Brain microvascular endothelial cell (primary cell): Measurements from ENCODE around the gene CNTNAP2.

ENCODE experiments used
- DNase-seq: peaks from one replicate; pipeline ENCODE4 v3.0.0-alpha.2; 2020
- H3K27ac ChIP-seq: fragments of 250-450 bp; sonication (Bioruptor Pico); 2 replicates; pipeline ENCODE4 v1.5.1; 2020; ENCODE audit warnings: mild to moderate bottlenecking, moderate library complexity
- H3K27me3 ChIP-seq: fragments of 250-450 bp; sonication (Bioruptor Pico); replicated peaks from 2 replicates; pipeline ENCODE4 v1.5.1; 2020; ENCODE audit warnings: mild to moderate bottlenecking
- H3K36me3 ChIP-seq: fragments of 250-450 bp; sonication (Bioruptor Pico); replicated peaks from 2 replicates; pipeline ENCODE4 v1.5.1; 2020; ENCODE audit warnings: mild to moderate bottlenecking
- H3K4me3 ChIP-seq: 2 replicates; pipeline ENCODE4 v1.5.1; 2011; ENCODE audit warnings: low read depth, mild to moderate bottlenecking, control low read depth, low read length, moderate library complexity
- CTCF ChIP-seq: IDR thresholded peaks from 2 replicates; pipeline ENCODE4 v1.5.1; 2011; ENCODE audit warnings: low read depth, mild to moderate bottlenecking, moderate library complexity, low read length, control low read depth, inconsistent platforms; ENCODE audit errors: missing control alignments
- in situ Hi-C: cut with HindIII; loops from 2 replicates; pipeline ENCODE4 v1.10.0; 2017; ENCODE audit warnings: low sequenced_read_pairs, low pct_ligation_motif_present

CNTNAP2 gene

DNA sequence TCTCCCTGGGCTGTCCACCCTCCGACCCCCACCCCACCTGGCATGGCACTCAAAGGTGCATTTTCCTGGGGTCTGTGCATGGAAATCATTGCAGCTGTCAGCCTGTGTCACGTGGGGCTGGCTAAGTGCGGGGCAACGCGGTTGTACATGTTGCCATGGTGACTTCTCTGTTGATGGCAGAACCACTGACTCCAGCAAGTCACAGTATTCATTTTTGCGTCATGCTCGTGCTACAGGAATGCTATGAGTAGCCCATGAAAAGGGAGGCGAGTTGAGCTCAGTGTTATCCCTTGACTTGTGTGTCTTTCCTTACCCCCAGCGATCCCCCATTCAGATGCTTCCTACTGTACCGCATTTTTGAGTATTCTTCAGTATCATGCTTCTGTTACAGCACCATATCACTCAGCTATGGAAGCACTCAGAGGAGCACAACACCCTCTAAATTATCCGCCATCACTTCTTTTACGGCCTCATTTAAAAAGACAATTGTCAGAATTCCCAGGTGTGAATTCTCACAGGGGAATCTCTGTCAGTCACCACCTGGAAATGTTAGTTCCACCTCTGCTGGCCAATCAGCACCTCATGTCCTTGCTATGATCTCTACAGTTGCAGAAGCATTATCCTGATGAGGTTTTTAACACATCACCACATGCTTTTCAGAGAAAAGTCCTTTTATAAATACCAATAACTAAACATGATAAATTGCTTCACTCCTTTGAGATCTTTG, 2279.6 kb downstream of the CNTNAP2 start:
- in situ Hi-C loops, result no loop called here
- no peak for DNase-seq

GRCh38 chr7:148397056-148397455, 2280.5 kb downstream of the CNTNAP2 start:
- no peak for TF ChIP-seq CTCF
- Histone ChIP-seq H3K36me3 (no peaks in the 10 kb centered on the region), H3K27me3 (no peaks in the 10 kb centered on the region), H3K27ac (no peak overlapping the region), H3K4me3 (no peak overlapping the region)
- DNase-seq, result no peak
- in situ Hi-C loops, result no loop called here

More for the DNA sequence above, 2279.6 kb downstream of the CNTNAP2 start:
- H3K36me3 ChIP-seq, result no peaks in the 10 kb centered on the region
- no peak overlapping the region for H3K4me3 ChIP-seq
- TF ChIP-seq CTCF, result no peak
- H3K27ac ChIP-seq, result no peak overlapping the region
- H3K27me3 ChIP-seq, result no peaks in the 10 kb centered on the region

DNA sequence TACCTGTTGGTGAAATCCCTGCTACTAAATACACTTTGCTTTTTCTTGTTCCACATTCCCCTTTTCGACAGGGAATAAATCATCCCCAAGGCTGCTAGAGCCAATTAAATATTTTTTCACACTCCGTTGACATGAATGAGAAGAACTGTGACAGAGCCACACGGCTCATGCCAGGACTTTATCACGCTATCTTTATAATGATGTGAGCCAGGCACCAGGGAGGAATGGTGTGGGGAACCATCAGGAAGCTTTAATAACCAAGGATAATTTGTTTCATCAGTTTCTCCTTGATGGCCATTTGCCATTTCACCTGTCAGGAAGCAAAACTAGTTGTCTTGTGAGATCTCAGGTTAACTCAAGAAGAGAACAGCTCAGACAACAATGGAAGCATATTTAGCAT, 2280.9 kb downstream of the CNTNAP2 start:
- no peak overlapping the region for H3K4me3 ChIP-seq
- H3K27me3 ChIP-seq, result no peaks in the 10 kb centered on the region
- H3K36me3 ChIP-seq, result no peaks in the 10 kb centered on the region
- no peak for DNase-seq
- no peak for TF ChIP-seq CTCF
- H3K27ac ChIP-seq, result no peak overlapping the region
- in situ Hi-C loops, result no loop called here

DNA sequence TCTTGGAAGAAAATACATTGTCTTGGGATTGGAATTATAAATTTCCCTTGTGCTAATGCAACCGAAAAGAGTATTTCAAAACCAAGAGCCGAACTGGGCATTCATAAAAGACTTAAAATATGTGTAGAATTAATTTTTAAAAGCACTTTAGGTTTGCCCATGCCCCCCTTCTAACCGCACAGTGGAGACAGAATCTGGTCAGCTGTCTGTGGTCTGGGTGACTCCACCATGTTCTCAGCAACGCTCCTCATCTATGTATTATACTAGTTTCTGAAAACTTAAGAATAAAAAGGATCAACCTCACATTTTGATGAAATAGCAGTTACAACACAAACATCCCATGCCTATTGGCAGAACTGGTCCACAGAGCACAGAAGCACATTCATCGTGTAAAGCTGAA, 2281.4 kb downstream of the CNTNAP2 start:
- no peaks in the 10 kb centered on the region for H3K36me3 ChIP-seq
- no peaks in the 10 kb centered on the region for H3K27me3 ChIP-seq
- no peak for DNase-seq
- no peak for TF ChIP-seq CTCF
- in situ Hi-C loops, result no loop called here
- no peak overlapping the region for H3K27ac ChIP-seq
- H3K4me3 ChIP-seq, result no peak overlapping the region

- DNase-seq, result no peak
- Histone ChIP-seq H3K36me3 (no peaks in the 10 kb centered on the region), H3K4me3 (no peak overlapping the region), H3K27ac (no peak overlapping the region), H3K27me3 (no peaks in the 10 kb centered on the region)
- TF ChIP-seq CTCF, result no peak
- in situ Hi-C loops, result no loop called here
Measured at GRCh38 chr7:148398844-148399365, 2282.3 kb downstream of the CNTNAP2 start.

DNA sequence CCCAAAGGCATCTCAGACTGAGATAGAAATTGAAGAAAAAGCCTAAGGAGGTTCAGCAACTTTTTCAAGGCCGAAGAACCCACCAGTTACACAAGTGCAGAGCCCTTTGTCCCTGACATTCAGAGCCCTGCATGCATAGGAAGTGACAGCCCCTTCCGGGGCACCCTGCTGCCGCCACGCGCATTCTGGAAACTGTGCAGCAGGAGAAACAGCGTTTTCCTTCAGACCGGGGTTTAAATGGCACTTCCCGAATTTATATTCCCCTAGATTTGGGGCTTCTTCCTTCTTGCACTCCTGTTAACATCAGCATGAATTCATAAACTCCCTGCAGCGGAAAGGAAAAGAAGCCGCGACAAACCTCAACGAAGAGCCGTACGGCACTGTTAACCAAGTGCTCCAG, 2283.5 kb downstream of the CNTNAP2 start:
- no peak for DNase-seq
- no peaks in the 10 kb centered on the region for H3K36me3 ChIP-seq
- TF ChIP-seq CTCF, result no peak
- H3K27me3 ChIP-seq, result no peaks in the 10 kb centered on the region
- in situ Hi-C loops, result no loop called here
- H3K27ac ChIP-seq, result no peak overlapping the region
- H3K4me3 ChIP-seq, result no peak overlapping the region
